ENCODE results near the gene C1S. TPM values are rescaled to one million over a fixed set of nuclear protein-coding genes. Genes with fewer than 3 reads are reported as not detected.

C1S gene
- total RNA-seq, 1 donor from 2014 or later = 108 TPM

- Histone ChIP-seq H3K9me3 (replicated peaks) (no peaks in the 10 kb centered on the region), H3K27ac (replicated peaks) (peak overlapping the region; percentile 85), H3K4me1 (peaks cover 17% of the 10 kb centered on the region), H3K27me3 (ENCODE audit: low read depth) (peaks cover 16% of the 10 kb centered on the region), H3K36me3 (no peaks in the 10 kb centered on the region), H3K4me3 (peak overlapping the region; percentile 62)
- no peak for DNase-seq
- intact Hi-C loops (cut with micrococcal nuclease) = loop anchor here (5.0 kb wide), 1 partner anchor 48 kb away; the partner anchor contains the start of gene C1RL
- no peak for TF ChIP-seq CTCF (IDR thresholded peaks at IDR 0.05; ENCODE audit: borderline replicate concordance)
Observed at GRCh38 chr12:7059780-7060179, 738 bp upstream of the C1S start.

- peaks cover 17% of the 10 kb centered on the region for H3K4me1 ChIP-seq
- H3K36me3 ChIP-seq = no peaks in the 10 kb centered on the region
- no peak for DNase-seq
- no peak for TF ChIP-seq CTCF (IDR thresholded peaks at IDR 0.05; ENCODE audit: borderline replicate concordance)
- H3K9me3 ChIP-seq (replicated peaks) = no peaks in the 10 kb centered on the region
- H3K27ac ChIP-seq (replicated peaks) = peak overlapping the region; percentile 85
- intact Hi-C loops (cut with micrococcal nuclease) = loop anchor here (5.0 kb wide), 1 partner anchor 46 kb away; the partner anchor contains the start of gene C1RL
- peaks cover 3% of the 10 kb centered on the region for H3K27me3 ChIP-seq (ENCODE audit: low read depth)
- H3K4me3 ChIP-seq = peak overlapping the region; percentile 62
Observed at GRCh38 chr12:7061138-7061537, 620 bp downstream of the C1S start.

GRCh38 chr12:7061596-7061995 is 1.1 kb downstream of the C1S start:
- peak overlapping the region; percentile 85 for H3K27ac ChIP-seq (replicated peaks)
- H3K27me3 ChIP-seq (ENCODE audit: low read depth) = no peaks in the 10 kb centered on the region
- intact Hi-C loops (cut with micrococcal nuclease) = loop anchor here (5.0 kb wide), 1 partner anchor 46 kb away; the partner anchor contains the start of gene C1RL
- H3K4me1 ChIP-seq = peaks cover 17% of the 10 kb centered on the region
- no peaks in the 10 kb centered on the region for H3K9me3 ChIP-seq (replicated peaks)
- TF ChIP-seq CTCF (IDR thresholded peaks at IDR 0.05; ENCODE audit: borderline replicate concordance) = no peak
- no peak for DNase-seq
- peak overlapping the region; percentile 62 for H3K4me3 ChIP-seq
- peaks cover 3% of the 10 kb centered on the region for H3K36me3 ChIP-seq

GRCh38 chr12:7064516-7064915 is 4.0 kb downstream of the C1S start:
- Histone ChIP-seq H3K36me3 (peaks cover 7% of the 10 kb centered on the region), H3K27ac (replicated peaks) (no peak overlapping the region), H3K4me3 (peak overlapping the region; percentile 5), H3K9me3 (replicated peaks) (no peaks in the 10 kb centered on the region), H3K27me3 (ENCODE audit: low read depth) (no peaks in the 10 kb centered on the region), H3K4me1 (peaks cover 35% of the 10 kb centered on the region)
- no peak for DNase-seq
- TF ChIP-seq CTCF (IDR thresholded peaks at IDR 0.05; ENCODE audit: borderline replicate concordance) = no peak
- intact Hi-C loops (cut with micrococcal nuclease) = loop anchor here (5.0 kb wide), 1 partner anchor 43 kb away; the partner anchor contains the start of gene C1RL

GRCh38 chr12:7065073-7065623 is 4.6 kb downstream of the C1S start:
- Histone ChIP-seq H3K27me3 (ENCODE audit: low read depth) (no peaks in the 10 kb centered on the region), H3K4me1 (peaks cover 31% of the 10 kb centered on the region), H3K27ac (replicated peaks) (no peak overlapping the region), H3K9me3 (replicated peaks) (no peaks in the 10 kb centered on the region), H3K36me3 (peaks cover 7% of the 10 kb centered on the region), H3K4me3 (no peak overlapping the region)
- intact Hi-C loops (cut with micrococcal nuclease) = no loop called here
- no peak for DNase-seq
- TF ChIP-seq CTCF (IDR thresholded peaks at IDR 0.05; ENCODE audit: borderline replicate concordance) = no peak

Data from left ventricle myocardium inferior (tissue), 1 donor.